ENCODE data around the gene SLCO3A1.
"Not testable (repeated sequence)": the region's sequence is repeated elsewhere in the genome, so short reads cannot be mapped to it uniquely, and the experiment has no call there.

GRCh38 chr15:92207601-92208000, 354.1 kb downstream of the SLCO3A1 start:
- TF ChIP-seq EZH2phosphoT487 (IDR thresholded peaks at IDR 0.05; ENCODE audit: insufficient read depth, low read depth); EZH2 (IDR thresholded peaks at IDR 0.05; ENCODE audit: insufficient read depth, poor library complexity, severe bottlenecking): not testable (repeated sequence)

All from GM23248 (cell line).